Measurements from ENCODE around the gene TBC1D22A. TPM values are rescaled to one million over a fixed set of nuclear protein-coding genes. Genes with fewer than 3 reads are reported as not detected.

The TBC1D22A gene
- total RNA-seq, 1 donor from 2014 or later, result 14.3 TPM

- H3K4me1 Mint-ChIP-seq, result peaks cover 27% of the 10 kb centered on the region
- DNase-seq (ENCODE audit: low read depth, low spot score), result no peak
- no peaks in the 10 kb centered on the region for H3K36me3 Mint-ChIP-seq (ENCODE audit: low read depth)
- H3K27ac Mint-ChIP-seq (ENCODE audit: unreplicated experiment), result peak overlapping the region; percentile 57
- H3K9me3 Mint-ChIP-seq, result no peaks in the 10 kb centered on the region
- TF ChIP-seq, protein P1, sequence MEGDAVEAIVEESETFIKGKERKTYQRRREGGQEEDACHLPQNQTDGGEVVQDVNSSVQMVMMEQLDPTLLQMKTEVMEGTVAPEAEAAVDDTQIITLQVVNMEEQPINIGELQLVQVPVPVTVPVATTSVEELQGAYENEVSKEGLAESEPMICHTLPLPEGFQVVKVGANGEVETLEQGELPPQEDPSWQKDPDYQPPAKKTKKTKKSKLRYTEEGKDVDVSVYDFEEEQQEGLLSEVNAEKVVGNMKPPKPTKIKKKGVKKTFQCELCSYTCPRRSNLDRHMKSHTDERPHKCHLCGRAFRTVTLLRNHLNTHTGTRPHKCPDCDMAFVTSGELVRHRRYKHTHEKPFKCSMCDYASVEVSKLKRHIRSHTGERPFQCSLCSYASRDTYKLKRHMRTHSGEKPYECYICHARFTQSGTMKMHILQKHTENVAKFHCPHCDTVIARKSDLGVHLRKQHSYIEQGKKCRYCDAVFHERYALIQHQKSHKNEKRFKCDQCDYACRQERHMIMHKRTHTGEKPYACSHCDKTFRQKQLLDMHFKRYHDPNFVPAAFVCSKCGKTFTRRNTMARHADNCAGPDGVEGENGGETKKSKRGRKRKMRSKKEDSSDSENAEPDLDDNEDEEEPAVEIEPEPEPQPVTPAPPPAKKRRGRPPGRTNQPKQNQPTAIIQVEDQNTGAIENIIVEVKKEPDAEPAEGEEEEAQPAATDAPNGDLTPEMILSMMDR (conservative IDR thresholded peaks at IDR 0.05), result no peak
- H3K27me3 Mint-ChIP-seq (ENCODE audit: low read depth), result peaks cover 11% of the 10 kb centered on the region
- no peak overlapping the region for H3K4me3 Mint-ChIP-seq
These were observed 290.7 kb downstream of the TBC1D22A start for GRCh38 chr22:47053013-47053725.

- Mint-ChIP-seq H3K27ac (ENCODE audit: unreplicated experiment) (peak overlapping the region; percentile 35), H3K36me3 (ENCODE audit: low read depth) (no peaks in the 10 kb centered on the region), H3K9me3 (no peaks in the 10 kb centered on the region), H3K27me3 (ENCODE audit: low read depth) (peaks cover 16% of the 10 kb centered on the region), H3K4me3 (no peak overlapping the region), H3K4me1 (peaks cover 27% of the 10 kb centered on the region)
- DNase-seq (ENCODE audit: low read depth, low spot score), result no peak
- TF ChIP-seq, protein P1 (conservative IDR thresholded peaks at IDR 0.05), result no peak
These were observed 291.3 kb downstream of the TBC1D22A start for GRCh38 chr22:47053726-47054141.

DNA sequence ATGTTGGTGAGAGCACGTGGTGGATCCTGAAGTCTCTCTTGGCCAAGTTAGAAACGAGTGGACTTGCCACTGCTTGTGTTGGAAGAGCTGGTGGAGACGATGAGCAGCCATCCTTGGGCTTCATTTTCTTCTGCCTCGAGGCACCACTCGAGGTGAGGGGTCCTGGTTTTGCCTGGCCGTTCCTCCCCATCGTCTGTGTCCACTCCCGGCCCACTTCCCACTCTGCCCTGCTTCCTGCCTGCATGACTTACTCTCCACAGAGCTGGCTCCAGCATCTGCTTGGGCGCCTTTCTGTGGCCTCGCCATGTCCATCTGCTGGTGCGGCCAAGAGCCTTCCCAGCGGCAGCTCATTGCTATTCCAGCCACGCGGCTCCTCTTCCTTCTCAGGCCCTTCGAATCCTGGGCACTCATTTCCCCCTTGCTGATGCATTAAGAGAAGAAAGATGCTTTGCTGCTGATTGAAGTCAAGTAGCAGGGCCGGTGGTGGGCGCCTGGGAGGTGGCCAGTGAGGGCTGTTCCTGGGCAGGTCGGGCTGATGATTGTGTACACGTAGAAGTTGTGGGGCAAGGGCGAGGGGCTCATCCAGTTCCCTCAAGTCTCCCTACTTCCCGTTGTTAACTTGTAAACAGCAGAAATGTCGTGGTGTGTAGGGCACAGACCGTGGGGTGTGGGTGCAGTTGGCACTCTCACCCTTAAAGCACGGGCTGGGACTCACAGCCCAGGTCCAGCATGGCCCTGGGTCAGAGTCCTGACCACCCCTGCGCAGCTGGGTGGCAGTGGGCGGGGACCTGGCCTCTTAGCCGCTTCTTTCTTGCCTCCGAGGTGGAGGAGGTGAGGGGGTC is 292.0 kb downstream of the TBC1D22A start:
- H3K36me3 Mint-ChIP-seq (ENCODE audit: low read depth), result no peaks in the 10 kb centered on the region
- peaks cover 26% of the 10 kb centered on the region for H3K4me1 Mint-ChIP-seq
- DNase-seq (ENCODE audit: low read depth, low spot score), result no peak
- peak overlapping the region; percentile 50 for H3K27ac Mint-ChIP-seq (ENCODE audit: unreplicated experiment)
- H3K9me3 Mint-ChIP-seq, result no peaks in the 10 kb centered on the region
- peaks cover 17% of the 10 kb centered on the region for H3K27me3 Mint-ChIP-seq (ENCODE audit: low read depth)
- TF ChIP-seq, protein P1 (conservative IDR thresholded peaks at IDR 0.05), result no peak
- H3K4me3 Mint-ChIP-seq, result no peak overlapping the region

DNA sequence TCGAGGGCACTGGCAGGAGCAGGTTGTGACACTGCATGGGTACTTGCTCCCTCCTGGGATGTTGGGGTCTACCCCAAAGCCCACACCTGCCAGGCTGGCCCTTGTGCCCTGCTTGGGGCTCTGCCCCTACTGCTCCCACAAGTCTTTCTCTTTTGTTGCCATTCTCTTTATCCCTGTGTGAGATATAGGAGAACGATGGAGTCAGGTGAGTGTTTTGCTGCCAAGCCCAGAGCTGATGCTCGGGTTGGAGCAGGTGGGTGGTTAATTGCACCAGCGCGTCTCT is 292.6 kb downstream of the TBC1D22A start:
- no peak for DNase-seq (ENCODE audit: low read depth, low spot score)
- H3K36me3 Mint-ChIP-seq (ENCODE audit: low read depth), result no peaks in the 10 kb centered on the region
- no peak overlapping the region for H3K4me3 Mint-ChIP-seq
- peaks cover 22% of the 10 kb centered on the region for H3K4me1 Mint-ChIP-seq
- H3K27ac Mint-ChIP-seq (ENCODE audit: unreplicated experiment), result no peak overlapping the region
- no peaks in the 10 kb centered on the region for H3K9me3 Mint-ChIP-seq
- TF ChIP-seq, protein P1 (conservative IDR thresholded peaks at IDR 0.05), result no peak
- peaks cover 17% of the 10 kb centered on the region for H3K27me3 Mint-ChIP-seq (ENCODE audit: low read depth)

DNA sequence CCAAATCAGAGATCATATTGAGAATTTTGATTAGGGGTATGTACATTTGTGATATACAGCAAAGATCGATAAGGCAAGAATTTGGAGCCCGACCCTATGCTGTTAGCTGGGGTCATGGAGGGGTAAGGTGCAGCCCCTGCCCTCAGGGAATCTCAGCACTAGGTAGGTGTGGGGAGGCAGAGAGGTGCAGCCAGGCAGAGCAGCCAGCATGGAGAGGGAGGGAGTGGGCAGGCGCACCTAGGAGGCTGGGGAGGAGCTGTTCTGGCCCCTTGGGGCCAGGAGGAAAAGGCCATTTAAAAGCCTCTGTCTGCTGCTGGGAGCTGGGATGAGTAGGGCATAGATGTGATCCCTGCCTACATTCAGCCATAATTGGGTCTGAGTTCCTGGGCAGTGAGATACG is 293.0 kb downstream of the TBC1D22A start:
- no peak overlapping the region for H3K4me3 Mint-ChIP-seq
- H3K9me3 Mint-ChIP-seq, result no peaks in the 10 kb centered on the region

More for the DNA sequence above, 293.0 kb downstream of the TBC1D22A start:
- Mint-ChIP-seq H3K27me3 (ENCODE audit: low read depth) (peaks cover 17% of the 10 kb centered on the region), H3K4me1 (peaks cover 22% of the 10 kb centered on the region), H3K36me3 (ENCODE audit: low read depth) (no peaks in the 10 kb centered on the region), H3K27ac (ENCODE audit: unreplicated experiment) (no peak overlapping the region)
- TF ChIP-seq, protein P1 (conservative IDR thresholded peaks at IDR 0.05), result no peak
- DNase-seq (ENCODE audit: low read depth, low spot score), result no peak

Data from neural crest cell (in vitro differentiated cells).